GM12875 (cell line): ENCODE results near the gene GIMAP4.
"Not testable (repeated sequence)": the region's sequence is repeated elsewhere in the genome, so short reads cannot be mapped to it uniquely, and the experiment has no call there.

Source experiments
- H3K4me3 ChIP-seq: one replicate; pipeline ENCODE4 v1.5.1; 2011; ENCODE audit warnings: low read depth, low read length, control low read depth
- TF ChIP-seq, protein P1 (sequence below): IDR thresholded peaks from 2 replicates; pipeline ENCODE4 v1.5.1; 2011; ENCODE audit warnings: low read depth, mild to moderate bottlenecking, control low read depth, inconsistent platforms, low read length, moderate library complexity, borderline replicate concordance; ENCODE audit not compliant: insufficient read depth

GIMAP4 gene

DNA sequence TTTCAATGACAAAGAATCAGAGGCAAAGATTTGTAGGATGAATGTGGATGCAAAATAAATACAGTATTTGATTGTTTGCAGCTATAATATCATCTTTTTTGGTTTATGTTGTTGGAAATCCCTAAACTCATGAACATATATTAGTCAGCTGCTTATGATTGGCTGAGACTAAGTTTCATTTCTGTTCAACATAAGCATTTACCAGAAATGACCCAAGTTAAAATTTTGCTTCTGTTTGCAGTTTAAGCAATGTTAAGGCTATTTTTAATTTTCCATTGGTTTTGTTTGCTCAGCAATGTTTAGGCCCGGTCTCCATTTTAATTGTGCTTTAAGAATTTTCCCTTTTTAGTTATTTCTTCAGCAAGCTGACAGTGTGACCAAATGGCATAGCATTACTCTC is 43.0 kb downstream of the GIMAP4 start:
- TF ChIP-seq, protein P1, sequence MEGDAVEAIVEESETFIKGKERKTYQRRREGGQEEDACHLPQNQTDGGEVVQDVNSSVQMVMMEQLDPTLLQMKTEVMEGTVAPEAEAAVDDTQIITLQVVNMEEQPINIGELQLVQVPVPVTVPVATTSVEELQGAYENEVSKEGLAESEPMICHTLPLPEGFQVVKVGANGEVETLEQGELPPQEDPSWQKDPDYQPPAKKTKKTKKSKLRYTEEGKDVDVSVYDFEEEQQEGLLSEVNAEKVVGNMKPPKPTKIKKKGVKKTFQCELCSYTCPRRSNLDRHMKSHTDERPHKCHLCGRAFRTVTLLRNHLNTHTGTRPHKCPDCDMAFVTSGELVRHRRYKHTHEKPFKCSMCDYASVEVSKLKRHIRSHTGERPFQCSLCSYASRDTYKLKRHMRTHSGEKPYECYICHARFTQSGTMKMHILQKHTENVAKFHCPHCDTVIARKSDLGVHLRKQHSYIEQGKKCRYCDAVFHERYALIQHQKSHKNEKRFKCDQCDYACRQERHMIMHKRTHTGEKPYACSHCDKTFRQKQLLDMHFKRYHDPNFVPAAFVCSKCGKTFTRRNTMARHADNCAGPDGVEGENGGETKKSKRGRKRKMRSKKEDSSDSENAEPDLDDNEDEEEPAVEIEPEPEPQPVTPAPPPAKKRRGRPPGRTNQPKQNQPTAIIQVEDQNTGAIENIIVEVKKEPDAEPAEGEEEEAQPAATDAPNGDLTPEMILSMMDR: no peak
- H3K4me3 ChIP-seq: no peak overlapping the region

GRCh38 chr7:150612925-150613324 is 45.7 kb downstream of the GIMAP4 start:
- TF ChIP-seq, protein P1: no peak
- H3K4me3 ChIP-seq: no peak overlapping the region

GRCh38 chr7:150613880-150614279 is 46.7 kb downstream of the GIMAP4 start:
- H3K4me3 ChIP-seq: no peak overlapping the region
- TF ChIP-seq, protein P1: no peak

GRCh38 chr7:150614426-150614825 is 47.2 kb downstream of the GIMAP4 start:
- H3K4me3 ChIP-seq: not testable (repeated sequence)

DNA sequence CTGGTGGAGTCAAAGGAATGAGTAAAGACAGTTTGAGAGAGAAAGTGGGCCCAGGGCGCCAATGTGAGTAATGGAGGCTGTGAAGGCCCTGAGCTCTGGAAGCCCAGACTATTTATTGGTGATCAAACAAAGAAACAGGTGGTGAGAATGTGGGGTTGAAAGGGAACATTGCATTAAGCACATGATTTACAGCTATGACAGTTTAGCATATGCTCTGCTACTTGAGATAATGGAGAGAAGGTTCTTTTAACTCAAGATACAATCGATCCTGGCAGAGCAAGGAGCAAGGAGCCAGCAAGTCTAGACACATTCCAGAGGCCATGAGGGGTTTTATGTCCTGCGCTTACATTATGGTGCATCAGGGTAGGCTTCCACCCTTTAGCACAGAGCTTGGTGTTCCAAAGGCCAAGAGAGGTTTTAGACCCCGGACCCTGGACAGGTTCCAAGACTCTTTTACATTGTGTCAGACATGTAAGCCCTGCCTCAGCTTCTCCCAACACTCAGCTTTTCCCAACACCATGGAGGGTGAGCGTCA is 48.1 kb downstream of the GIMAP4 start:
- not testable (repeated sequence) for H3K4me3 ChIP-seq

DNA sequence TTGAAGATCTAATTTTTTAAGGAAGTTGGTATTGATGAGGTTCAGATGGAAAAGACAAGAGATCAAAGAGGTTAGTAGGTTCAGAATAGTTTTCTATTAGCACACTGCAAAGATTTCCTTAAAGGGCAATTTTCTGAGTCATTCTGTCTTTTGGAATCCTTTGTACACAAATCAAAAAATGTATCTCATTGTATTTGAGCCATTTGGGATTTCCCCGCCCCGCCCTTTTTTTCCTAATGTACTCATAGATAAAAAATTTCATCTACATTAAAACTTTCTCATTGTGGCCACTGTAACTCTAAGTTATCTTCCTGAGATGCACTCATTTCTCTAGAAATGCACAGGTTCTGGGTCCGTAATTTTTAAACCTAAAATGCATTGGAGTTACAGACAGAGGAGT is 52.9 kb downstream of the GIMAP4 start:
- TF ChIP-seq, protein P1: no peak
- H3K4me3 ChIP-seq: no peak overlapping the region

- no peak overlapping the region for H3K4me3 ChIP-seq
- TF ChIP-seq, protein P1: no peak
These were observed 53.6 kb downstream of the GIMAP4 start for GRCh38 chr7:150620617-150621371.

- TF ChIP-seq, protein P1: no peak
- no peak overlapping the region for H3K4me3 ChIP-seq
These were observed 54.2 kb downstream of the GIMAP4 start for GRCh38 chr7:150621376-150621775.
